GM21381 (cell line): Measurements from ENCODE around the gene ZC3HAV1.
A peak's percentile ranks its signal among the peaks of the same experiment; 100 is the strongest.
"Not testable (repeated sequence)": the region's sequence is repeated elsewhere in the genome, so short reads cannot be mapped to it uniquely, and the experiment has no call there.

Experiments
- ATAC-seq: cut with Tn5 transposase; IDR thresholded peaks from one replicate; pipeline ENCODE4 v1.9.1; 2021; ENCODE audit warnings: mild to moderate bottlenecking, moderate library complexity; ENCODE audit not compliant: unreplicated experiment

The ZC3HAV1 gene

DNA sequence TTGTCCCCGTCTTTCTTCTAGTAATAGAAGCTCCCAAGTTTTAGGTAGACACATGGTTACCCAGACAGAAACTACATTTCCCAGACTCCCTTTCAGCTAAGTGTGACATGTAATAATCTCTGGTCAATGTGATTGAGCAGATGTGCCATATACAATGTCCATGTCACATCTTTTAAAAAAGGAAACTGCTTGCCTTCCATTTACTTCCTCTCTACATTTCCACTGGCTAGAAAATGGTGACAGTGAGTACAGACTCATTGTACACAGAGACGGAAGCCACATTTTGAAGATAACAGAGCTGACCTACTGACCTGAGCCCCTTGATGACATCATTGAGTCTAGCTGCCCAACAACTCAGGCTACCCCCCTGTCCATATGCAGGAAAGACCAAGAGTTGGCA is 21.3 kb downstream of the ZC3HAV1 start:
- no peak for ATAC-seq

DNA sequence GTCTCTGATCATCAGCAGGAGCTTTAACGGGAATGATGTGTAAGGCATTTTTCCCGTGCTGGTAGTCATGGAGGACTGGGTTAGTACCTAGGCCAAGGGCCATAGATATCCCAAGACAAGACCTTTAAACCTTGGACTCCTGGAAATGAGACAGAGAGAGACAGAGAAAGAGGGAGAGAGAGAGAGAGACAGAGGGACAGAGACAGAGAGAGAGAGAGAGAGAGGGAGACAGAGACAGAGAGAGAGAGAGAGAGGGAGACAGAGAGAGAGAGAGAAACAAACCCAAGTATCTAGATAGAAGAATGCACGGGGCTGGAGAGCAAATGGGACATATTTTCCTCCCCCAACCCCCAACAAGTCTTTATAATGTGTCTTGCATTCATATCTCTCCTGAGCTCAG is 22.3 kb downstream of the ZC3HAV1 start:
- no peak for ATAC-seq

DNA sequence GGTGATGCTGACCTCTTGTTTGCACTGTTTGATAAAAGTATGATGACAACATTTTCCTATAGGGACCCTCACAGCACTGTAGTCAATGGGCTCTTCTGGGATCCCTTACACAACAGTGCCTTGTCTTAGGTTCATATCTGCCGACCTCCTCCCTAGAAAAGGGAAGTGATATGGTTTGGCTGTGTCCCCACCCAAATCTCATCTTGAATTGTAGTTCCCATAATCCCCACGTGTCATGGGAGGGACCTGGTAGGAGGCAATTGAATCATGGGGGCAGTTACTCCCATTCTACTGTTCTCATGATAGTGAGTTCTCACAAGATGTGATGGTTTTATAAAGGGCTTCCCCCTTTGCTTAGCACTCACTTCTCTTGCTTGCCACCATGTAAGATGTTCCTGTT is 23.1 kb downstream of the ZC3HAV1 start:
- ATAC-seq, result no peak

DNA sequence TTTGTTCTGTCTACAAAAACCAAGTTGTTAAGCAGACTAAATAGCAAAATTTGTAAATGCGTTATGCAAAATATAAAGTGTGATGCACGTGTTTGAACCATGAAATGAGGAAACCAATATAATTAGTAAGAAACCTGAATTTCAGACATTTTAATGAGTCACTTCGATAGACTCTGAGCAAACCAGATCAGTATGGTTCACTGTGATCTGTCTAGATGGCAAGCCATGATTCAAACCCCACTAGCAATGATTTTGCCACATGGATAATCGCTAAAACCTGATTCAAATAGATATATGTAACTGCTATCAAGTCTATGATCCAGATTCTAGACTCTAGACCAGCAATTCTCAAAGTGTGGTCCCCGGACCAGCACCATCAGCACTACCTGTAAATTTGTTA is 24.8 kb downstream of the ZC3HAV1 start:
- ATAC-seq, result no peak

DNA sequence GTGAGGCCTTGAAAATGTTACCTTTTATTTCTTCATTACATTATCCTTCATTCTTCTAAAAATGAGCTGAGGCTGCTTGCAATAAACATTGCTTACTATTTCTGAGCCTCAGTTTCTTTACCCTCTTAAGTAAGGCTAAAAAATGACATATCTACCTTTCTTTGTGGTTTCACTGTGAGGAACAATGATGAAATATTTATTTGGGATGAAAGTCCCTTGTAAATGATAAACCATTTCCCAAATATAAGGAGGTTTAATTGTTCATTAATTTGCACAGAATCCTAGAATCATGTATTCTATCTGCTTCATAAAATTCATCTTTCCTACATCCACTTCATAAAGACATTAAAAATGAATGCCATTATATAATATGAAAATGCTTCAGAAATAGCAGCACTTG is 27.9 kb downstream of the ZC3HAV1 start:
- ATAC-seq, result no peak

DNA sequence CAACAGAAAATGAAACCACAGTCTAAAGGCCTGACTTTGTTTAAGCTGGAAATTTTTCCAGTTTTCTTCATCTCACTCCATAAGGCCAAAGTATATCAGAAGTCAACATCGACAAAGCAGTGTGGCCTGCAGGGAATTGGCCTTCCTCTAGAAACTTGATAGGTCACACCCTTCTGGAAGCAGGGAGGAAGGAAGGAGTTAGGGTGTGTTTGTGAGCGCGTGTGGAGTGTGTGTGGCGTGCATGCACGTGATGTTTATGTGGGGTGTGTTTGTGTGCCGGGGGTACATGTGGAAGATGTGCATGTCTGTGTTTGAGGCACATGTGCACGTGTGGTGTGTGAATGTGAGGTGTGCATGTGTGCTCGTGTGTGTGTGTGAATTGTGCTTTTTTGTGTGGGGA is 28.6 kb downstream of the ZC3HAV1 start:
- no peak for ATAC-seq

DNA sequence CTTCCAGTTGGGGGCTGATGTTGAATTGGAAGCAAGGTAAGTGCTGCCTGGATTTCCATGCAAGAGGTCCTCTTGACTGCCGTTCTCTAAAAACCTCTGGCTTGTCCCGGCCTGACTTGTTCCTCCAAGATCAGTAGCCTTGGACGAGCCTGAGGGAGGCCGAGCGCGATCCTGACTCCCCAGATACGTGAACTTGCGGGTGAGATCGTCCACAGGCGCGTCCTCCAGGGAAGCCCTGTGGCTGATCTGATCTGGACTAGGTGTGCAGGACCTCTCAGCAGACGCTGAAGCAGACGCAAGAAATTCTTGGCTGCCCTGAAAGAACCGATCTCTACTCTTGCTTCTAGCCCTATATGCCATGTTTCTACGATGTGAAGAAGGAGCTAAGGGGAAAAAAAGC is 29.7 kb downstream of the ZC3HAV1 start:
- ATAC-seq, result no peak

DNA sequence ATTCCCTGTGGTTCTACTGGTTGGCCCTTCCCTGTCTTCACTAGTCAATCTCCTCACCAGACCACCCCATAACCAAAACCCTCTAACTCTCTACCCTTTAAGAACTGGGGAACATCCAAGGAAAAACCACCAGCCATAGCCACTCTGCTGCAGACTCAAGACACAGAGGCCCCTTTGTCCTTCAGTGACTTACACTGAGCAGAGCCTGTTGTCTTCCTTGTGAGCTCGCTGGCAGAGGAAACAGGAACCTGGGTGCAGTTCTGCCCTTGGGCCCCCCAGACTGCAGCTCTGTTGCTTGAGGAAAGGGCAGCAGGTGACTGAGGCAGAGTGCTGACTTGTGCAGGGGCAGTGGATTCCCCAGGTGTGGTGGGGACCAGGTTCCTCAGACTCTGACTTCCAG is 30.6 kb downstream of the ZC3HAV1 start:
- no peak for ATAC-seq

DNA sequence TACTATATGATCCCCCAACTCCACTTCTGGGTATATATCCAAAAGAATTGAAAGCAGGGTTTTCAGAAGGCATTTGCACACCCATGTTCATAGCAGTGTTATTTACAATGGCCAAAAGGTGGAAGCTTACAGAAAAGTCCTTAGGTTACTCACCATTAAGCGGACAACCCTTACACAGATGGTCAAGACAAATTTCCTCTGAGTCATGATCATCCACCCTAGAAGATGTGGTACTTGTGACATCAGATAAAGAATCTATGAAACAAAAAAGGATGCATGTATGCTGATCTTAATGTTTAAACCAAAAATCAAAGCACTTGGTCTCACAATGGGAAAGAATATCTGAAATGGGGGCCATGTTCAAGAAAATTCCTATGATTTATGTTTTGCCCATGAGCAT is 31.1 kb downstream of the ZC3HAV1 start:
- ATAC-seq, result no peak

DNA sequence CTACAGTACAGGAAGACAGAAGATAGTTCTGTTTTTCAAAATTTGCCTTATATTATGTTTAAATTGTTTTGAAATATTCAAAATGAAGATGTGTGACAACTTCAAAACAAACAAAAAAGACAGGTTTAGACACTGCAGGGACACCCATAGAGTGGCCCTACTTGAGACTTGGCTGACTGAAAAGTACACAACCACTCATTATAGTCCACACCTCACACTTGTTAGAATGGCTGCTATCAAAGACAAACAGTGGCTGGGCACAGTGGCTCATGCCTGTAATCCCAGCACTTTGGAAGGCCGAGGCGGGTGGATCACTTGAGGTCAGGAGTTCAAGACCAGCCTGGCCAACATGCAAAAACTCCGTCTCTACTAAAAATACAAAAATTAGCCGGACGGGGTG is 31.8 kb downstream of the ZC3HAV1 start:
- ATAC-seq, result not testable (repeated sequence)

DNA sequence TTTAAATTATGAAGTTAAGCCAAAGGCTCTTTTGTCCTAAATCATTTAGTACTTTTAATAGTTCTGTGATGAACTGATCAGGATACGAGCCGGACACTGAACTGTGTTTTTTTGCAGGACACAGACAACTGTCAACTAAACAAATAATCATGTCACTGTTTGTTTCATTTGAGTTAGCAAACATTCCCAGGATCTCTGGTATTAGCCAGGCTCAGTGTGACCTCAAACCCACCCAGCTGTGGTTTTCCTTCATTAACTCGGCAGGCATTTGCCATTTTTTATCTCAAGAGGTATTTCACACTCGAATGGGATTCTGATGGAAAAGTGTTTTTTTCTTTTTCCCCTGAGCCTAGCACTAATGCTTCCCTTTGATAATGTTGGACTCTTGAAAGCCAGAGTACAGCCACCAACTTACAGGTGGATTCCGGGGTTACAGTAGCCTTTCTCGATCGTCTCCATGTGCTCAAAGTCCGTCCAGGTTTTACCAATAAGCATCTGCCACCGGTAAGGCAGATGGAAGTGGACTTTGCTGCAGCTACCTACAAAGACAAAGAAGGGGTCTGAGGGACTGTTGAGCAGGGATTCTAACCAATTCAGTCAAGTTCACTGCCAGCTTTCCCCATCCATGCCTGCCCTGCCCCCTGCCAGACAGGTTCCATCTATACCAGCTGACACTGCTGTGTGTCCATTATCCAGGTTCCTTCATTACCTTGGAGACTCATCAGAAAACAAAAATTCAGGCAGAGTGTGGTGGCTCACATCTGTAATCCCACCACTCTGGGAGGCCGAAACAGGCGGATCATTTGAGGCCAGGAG is 33.4 kb downstream of the ZC3HAV1 start:
- no peak for ATAC-seq

DNA sequence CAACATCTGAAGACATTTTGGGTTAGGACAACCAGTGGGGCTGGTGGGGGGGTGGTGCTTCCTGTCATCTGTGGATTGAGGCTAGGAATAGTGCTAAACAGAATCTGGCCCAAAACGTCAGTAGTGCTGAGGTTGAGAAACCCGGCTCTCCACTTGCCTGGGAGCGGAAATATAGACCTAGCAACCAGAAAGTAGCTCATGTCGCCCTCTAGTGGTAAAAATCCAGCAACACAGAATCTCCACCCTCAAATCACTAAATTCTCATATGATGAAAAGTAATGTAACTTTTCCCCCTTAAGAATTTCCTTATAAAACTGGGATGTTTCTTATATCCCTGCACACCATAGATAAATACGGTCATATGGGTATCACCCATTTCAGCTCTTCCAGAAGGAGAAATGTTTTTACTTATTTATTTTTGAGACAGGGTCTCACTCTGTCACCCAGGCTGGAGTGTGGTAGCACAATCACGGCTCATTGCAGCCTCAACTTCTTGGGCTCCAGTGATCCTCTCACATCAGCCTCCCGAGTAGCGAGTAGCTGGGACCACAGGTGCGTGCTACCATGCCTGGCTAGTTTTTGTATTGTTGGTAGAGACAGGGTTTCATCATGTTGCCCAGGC is 34.4 kb downstream of the ZC3HAV1 start:
- ATAC-seq, result peak; percentile 75

DNA sequence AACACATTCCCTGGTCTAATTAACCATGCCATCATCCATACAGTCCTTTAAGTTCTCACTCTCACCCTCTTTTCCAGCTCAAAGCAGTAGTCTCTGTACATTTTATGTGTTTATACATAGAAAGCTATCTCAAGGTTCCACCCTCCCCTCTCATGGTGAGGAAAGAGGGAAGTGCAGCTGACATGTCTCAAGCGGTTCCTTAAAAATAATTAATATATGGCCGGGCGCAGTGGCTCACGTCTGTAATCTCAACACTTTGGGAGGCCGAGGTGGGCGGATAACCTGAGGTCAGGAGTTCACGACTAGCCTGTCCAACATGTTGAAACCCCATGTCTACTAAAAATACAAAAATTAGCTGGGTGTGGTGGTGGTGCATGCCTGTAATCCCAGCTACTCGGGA is 36.7 kb downstream of the ZC3HAV1 start:
- ATAC-seq, result no peak

DNA sequence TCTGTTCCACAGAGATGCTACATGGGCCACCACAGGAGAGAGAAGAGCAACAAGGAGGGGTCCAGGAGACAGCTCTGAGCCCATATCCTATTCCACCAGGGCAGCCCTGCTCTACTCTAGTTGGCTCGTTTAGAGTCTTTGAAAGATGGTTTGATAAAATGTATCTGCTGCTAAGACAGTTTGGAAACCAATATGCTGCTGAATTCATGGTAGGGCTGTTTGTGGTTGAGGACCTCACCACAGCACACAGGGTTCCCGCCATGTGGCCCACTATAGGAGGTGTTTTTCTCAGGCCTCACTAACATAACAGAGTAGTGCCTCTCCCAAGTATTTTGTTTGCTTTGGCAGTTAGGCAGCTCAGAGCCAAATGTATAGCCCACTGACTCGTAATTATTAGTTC is 37.8 kb downstream of the ZC3HAV1 start:
- ATAC-seq, result no peak

DNA sequence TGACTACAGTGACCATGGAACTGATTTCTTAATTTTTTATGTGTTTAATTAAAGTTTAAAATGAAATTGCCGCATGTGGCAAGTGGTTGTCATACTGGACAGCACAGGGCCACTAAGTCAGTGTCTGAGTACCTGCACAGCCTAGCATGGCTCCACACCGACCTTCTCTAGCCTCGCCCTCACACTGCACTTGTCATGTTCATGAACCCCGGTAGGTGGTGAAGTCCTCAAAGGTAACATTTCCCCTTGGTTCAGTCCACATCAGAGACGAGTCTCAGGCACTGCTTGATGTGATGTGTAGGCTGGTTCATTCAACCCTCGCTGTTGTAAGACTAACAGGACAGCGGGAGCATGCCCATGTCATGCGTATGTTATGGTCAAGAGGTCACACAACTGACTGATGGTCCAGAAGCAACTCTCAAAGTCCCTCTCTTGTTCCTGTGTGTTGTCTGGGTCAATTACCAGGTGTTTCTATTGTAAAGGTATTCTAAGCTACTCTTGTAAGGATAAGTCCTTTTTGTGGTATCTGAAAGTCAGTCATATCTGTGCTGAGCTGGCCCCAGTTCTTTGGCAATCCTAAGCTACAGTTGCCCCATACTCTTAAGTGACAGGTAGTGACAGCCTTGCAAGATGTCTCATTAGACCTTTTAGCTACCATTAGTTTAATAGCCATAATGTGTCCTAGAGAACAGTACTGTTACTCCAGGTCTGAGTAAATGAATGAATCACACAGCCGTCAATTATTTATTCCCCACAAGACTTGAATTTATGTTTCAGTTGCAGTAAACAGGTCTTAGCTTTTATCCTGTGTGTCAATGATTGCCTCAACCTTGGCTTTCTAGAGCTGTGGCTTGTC is 40.7 kb downstream of the ZC3HAV1 start:
- ATAC-seq, result no peak

DNA sequence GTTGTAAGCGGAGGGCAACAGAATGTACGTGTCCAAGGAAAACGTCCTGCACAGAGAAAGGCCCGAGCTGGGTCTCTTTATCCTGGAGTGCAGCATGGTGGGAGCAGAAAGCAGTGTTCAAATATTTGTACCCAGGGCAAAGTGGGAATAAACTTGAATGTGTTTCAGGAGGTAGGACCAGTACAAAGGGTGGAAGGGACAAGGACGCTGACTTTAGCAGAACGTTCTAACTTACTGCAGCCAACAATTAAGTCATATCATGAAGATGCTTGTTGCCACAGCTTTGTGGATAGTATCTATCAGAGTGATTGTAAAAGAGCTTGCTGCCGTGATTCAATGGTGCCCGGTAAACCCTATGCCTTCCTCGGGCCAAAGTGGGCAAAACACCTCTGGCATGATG is 43.2 kb downstream of the ZC3HAV1 start:
- ATAC-seq, result no peak

DNA sequence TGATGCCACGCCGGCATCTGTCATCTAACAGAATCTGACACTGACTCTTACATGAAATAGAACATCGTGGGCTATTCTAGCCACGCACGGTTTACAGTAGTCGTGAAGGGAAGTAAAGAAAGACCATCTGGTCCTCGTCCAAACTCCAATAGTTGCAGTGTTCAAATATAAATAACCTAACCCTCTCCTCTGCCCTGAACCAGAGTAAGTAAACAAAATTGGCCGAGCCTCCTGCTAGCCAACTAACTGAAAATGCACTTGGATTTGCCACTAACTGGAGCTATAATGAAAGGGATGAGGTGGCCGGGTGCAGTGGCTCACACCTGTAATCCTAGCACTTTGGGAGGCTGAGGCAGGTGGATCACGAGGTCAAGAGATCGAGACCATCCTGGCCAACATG is 44.2 kb downstream of the ZC3HAV1 start:
- no peak for ATAC-seq

DNA sequence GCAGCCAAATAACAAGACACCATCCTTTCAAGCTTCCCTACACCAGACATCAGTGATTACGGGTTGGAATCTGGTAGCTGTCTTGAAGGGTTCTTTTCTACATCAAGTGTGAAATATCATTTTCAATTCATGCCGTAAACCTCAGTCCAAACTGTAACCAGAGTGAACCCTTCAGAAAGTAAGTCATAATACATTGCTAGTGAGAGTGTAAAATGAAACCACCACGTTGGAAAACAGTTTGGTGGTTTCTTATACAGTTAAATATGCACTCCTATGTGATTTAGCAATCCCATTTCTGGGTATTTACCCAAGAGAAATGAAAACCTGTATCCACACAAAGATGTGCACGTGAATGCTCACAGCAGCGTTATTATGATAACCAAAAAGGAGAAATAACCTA is 48.1 kb downstream of the ZC3HAV1 start:
- no peak for ATAC-seq

DNA sequence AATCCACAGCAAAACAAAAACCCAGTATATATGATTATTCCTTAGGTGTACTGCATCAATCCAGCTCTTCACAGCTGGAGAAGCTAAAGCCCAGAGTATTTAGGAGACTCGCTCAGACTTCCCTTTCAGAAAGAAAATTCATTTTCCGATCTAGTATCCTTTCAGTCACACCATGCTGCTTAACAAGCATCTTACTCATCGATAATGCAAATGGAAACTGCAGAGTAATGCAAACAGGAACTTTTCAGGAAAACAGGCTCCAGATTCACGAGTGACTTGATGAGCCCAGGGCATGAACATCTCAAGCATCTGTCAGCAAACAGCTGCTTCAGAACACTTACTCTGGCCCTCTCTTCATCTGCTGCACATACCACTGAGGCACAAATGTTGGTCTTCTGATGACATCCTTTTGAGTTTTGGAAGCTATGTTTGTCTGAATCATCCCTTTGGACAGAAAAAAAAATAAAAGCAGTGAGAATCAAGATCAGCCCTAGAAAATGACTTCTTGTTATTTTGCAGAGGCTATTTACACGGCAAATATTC is 48.8 kb downstream of the ZC3HAV1 start:
- ATAC-seq, result no peak

DNA sequence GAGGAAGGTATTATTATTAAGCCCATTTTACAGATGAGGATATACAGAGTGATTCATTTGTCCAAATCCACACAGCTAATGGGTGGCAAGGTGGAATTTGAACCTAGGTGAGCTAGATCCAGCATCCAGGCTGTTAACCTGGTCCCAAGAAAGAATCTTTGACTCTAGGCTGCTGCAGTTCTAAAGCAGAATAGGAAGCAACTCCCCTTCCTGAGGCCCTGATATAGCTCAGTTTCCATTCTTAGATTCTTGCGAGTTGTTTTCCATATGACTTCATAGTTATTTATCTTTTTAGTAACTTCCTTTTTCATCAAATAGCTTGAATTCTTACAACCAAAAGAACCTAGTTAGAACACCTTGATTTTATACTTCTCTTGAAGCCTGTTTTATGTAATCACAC is 49.6 kb downstream of the ZC3HAV1 start:
- no peak for ATAC-seq

DNA sequence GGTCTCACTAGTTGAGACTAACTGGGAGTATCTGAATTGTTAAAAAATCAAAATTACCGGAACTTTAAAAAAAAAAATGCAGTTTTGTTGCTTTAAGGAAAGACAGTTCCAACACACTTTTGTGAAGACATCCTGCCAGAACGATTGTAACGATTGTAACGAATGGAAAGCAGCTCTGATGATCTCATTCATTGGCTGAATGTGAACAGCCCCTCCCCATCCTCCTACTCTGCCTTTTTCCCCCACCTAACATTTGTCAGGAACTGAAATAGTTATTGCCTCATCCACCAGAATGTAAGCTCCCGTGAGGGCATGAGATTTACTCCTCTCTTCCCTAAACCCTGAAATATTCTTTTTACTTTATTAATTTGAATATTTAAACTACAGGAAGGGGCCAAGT is 50.6 kb downstream of the ZC3HAV1 start:
- no peak for ATAC-seq

DNA sequence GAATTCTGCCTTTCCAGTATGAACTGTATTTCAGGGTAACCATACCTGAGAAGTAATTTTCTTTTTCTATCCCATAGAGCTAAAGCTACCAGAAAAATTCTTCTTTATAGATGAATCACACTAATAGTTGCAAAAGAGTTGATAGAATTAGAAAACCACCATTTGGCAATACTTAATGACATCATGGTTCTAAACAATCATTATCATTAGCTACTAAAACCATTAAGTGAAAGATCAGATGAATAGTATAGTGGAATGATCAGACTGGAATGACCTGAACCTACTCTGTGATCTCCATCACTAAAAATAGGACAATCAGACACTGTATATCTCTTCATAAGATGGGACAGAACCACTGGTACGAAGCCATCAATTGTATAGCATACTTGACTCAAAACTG is 53.8 kb downstream of the ZC3HAV1 start:
- ATAC-seq, result no peak
